NCI-H1694 treated with DMSO at 0.1 percent for 48 hours (cell line): ENCODE measurements around the gene OARD1.
"Not testable (repeated sequence)": the region's sequence is repeated elsewhere in the genome, so short reads cannot be mapped to it uniquely, and the experiment has no call there.

Experiments used
- DNase-seq: peaks from one replicate; lab custom pipeline; 2025; lab: John Stamatoyannopoulos, UW

OARD1 gene

DNA sequence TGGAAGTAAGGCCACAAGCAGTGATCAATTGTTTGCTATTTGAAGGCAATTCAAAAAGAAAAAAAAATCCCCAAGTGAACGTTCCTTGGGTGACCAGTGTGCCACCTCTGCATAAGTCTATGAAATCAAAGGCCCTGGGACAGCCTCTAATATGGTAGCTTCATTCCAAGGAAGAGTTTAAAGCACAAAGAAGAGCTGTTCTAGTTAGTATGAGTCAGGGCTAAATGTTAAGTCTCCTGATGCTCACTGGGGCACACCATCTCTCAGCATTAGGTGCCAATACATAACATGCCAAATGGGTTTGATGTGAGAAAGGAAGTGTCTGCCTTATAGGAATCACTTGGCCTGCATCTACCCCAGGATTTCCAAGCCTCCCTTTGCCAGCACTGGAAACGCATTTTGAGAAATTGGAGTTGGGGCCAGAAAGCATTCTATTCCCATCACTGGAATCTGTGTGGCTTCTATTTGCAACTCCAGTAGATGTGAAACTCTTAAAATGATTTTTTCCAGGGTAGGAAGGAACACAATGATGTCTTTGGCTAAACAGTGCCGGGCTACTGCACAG is 46.1 kb downstream of the OARD1 start:
- no peak for DNase-seq

DNA sequence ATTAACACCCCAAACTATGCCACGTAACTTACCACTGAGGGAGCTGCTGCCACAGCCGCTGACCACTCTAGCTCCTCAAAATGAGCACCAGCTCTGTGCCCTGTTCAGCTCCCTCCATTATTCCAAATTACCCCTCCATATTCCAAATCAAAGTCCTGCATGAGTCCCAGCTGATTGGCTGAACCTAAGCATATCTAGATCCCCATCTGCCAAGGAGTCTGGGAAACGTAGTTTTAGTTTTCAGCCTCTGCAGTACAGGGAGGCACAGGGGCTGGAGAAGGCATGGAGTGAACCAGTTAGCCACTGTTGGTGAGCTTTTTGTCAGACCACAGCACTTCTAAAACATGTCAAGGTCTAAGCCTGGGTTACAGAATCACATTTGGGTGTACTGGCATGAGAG is 49.0 kb downstream of the OARD1 start:
- DNase-seq = no peak

- no peak for DNase-seq
These were observed 49.9 kb downstream of the OARD1 start for GRCh38 chr6:41022294-41022693.

- DNase-seq = no peak
These were observed 50.3 kb downstream of the OARD1 start for GRCh38 chr6:41021832-41022231.

DNA sequence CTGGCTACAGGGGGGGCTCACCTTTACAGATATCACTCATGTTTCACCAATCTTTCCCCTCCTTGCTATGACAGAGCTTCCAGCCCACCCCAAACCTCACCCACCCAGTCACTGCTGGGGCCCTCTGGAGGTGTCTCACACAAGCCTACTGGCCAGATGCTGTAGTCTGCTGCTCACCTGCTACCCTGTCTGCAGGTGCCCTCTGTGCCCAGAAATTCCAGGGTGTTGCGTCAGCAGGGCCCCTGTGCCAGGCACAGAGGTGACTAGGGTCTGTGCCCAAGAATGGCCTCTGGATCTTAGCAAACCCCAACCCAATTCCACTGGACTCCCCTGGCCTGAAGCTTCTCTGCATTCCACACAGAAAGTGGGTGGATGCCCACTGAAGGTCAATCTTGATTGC is 54.5 kb downstream of the OARD1 start:
- no peak for DNase-seq

DNA sequence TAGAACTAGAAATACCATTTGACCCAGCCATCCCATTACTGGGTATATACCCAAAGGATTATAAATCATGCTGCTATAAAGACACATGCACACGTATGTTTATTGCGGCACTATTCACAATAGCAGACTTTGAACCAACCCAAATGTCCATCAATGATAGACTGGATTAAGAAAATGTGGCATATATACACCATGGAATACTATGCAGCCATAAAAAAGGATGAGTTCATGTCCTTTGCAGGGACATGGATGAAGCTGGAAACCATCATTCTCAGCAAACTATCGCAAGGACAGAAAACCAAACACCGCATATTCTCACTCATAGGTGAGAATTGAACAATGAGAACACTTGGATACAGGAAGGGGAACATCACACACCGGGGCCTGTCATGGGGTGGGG is 56.3 kb downstream of the OARD1 start:
- DNase-seq = not testable (repeated sequence)

DNA sequence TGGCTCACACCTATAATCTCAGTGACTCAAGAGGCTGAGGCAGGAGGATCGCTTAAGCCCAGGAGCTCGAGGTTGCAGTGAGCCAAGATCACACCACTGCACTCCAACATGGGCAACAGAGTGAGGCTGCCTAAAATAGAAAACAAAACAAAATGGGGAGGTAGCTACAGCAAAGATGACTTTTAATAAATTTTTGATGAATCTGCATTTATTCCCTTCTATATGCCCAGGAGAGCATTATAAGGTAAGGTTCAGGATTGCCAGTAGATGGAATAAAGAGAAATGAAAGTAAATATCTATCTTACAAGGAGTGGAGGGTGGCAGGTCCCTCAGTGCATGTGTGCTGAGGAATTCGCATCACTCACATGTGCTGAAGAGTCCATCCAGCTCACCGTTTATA is 57.4 kb downstream of the OARD1 start:
- no peak for DNase-seq
